Heart left ventricle (tissue), 13 donors: ENCODE data around the gene SLC17A7.

Experiments
- CTCF ChIP-seq, 12 donors: fragments of 200-600 bp; sonication (generic) in 4 of 12; IDR thresholded peaks; one replicate each; pipeline versions ENCODE4 v1.5.0 to v1.8.0; 2018 to 2022; ENCODE audit warnings: antibody characterized with exemption in 12 of 12, mild to moderate bottlenecking in 5 of 12
- POLR2A ChIP-seq, 2 donors: fragments of 450-650 bp; IDR thresholded peaks; one replicate each; pipeline ENCODE4 v1.6.1; 2017; ENCODE audit warnings: antibody characterized with exemption in 2 of 2, mild to moderate bottlenecking in 2 of 2, moderate library complexity in 2 of 2
- donor health status: ischemic (EF 13 %, LVEDD 7.1; RV severe dilation, severe dysfunction).
- donor health status: DM: no; HTN: yes; CAD: no.
- donor health status: DM: no; HTN: no; CAD: no.
- donor health status: ischemic (EF 25% LVEDD 6.9; RV normal size, moderate dysfunction).
- donor health status: ischemic (EF 25% LVEDD 5.7; RV mildly dilated, moderate dysfunction).
- donor health status: ischemic (EF 35%, LVEDD 5.7; RV mildly dilated, moderate dysfunction).
- donor health status: nonischemic (EF 11% LVEDD 7.7; RV severe dilation, severe dysfunction).
- donor health status: DM: yes; HTN: yes; CAD: no.
- donor health status: PGD.
- donor health status: ischemic (EF 29% LVEDD 5.4; RV normal size, mild dysfunction).
- donor health status: nonischemic (EF 23%, LVEDD 6.1; RV moderate dilation, normal function).

- no peak for TF ChIP-seq CTCF (IDR thresholded peaks at IDR 0.05)
- TF ChIP-seq POLR2A (IDR thresholded peaks at IDR 0.05), result no peak
Measured at GRCh38 chr19:49409441-49410029, 31.8 kb downstream of the SLC17A7 start.
